ENCODE data around the gene PIP5K1B. TPM values are rescaled to one million over a fixed set of nuclear protein-coding genes. Genes with fewer than 3 reads are reported as not detected.
"Not testable (repeated sequence)": the region's sequence is repeated elsewhere in the genome, so short reads cannot be mapped to it uniquely, and the experiment has no call there.

PIP5K1B gene
- total and polyA plus RNA-seq, 2 experiments from 2014 or later, result 1.3 to 2.8 TPM

DNA sequence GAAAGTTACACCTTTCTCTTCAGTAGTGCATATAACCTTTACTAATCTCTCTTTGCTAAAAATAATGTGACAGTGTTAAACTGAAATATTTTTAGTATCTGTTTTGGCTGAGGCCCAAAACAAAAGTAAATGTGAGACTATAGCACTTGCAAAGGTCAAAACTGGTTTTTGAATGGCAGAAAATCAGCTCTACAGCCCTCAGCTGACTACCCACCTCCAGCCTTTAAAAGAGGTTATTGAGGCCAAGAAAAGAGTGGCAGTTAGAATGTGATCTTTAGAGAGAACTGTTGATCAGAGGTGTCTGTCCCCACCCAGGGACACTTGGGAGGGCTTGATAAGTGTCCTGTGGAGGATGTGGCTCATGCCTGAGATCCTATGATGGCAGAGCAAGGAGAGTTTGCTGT, 278.0 kb downstream of the PIP5K1B start (continued):
- TF ChIP-seq, protein P1, sequence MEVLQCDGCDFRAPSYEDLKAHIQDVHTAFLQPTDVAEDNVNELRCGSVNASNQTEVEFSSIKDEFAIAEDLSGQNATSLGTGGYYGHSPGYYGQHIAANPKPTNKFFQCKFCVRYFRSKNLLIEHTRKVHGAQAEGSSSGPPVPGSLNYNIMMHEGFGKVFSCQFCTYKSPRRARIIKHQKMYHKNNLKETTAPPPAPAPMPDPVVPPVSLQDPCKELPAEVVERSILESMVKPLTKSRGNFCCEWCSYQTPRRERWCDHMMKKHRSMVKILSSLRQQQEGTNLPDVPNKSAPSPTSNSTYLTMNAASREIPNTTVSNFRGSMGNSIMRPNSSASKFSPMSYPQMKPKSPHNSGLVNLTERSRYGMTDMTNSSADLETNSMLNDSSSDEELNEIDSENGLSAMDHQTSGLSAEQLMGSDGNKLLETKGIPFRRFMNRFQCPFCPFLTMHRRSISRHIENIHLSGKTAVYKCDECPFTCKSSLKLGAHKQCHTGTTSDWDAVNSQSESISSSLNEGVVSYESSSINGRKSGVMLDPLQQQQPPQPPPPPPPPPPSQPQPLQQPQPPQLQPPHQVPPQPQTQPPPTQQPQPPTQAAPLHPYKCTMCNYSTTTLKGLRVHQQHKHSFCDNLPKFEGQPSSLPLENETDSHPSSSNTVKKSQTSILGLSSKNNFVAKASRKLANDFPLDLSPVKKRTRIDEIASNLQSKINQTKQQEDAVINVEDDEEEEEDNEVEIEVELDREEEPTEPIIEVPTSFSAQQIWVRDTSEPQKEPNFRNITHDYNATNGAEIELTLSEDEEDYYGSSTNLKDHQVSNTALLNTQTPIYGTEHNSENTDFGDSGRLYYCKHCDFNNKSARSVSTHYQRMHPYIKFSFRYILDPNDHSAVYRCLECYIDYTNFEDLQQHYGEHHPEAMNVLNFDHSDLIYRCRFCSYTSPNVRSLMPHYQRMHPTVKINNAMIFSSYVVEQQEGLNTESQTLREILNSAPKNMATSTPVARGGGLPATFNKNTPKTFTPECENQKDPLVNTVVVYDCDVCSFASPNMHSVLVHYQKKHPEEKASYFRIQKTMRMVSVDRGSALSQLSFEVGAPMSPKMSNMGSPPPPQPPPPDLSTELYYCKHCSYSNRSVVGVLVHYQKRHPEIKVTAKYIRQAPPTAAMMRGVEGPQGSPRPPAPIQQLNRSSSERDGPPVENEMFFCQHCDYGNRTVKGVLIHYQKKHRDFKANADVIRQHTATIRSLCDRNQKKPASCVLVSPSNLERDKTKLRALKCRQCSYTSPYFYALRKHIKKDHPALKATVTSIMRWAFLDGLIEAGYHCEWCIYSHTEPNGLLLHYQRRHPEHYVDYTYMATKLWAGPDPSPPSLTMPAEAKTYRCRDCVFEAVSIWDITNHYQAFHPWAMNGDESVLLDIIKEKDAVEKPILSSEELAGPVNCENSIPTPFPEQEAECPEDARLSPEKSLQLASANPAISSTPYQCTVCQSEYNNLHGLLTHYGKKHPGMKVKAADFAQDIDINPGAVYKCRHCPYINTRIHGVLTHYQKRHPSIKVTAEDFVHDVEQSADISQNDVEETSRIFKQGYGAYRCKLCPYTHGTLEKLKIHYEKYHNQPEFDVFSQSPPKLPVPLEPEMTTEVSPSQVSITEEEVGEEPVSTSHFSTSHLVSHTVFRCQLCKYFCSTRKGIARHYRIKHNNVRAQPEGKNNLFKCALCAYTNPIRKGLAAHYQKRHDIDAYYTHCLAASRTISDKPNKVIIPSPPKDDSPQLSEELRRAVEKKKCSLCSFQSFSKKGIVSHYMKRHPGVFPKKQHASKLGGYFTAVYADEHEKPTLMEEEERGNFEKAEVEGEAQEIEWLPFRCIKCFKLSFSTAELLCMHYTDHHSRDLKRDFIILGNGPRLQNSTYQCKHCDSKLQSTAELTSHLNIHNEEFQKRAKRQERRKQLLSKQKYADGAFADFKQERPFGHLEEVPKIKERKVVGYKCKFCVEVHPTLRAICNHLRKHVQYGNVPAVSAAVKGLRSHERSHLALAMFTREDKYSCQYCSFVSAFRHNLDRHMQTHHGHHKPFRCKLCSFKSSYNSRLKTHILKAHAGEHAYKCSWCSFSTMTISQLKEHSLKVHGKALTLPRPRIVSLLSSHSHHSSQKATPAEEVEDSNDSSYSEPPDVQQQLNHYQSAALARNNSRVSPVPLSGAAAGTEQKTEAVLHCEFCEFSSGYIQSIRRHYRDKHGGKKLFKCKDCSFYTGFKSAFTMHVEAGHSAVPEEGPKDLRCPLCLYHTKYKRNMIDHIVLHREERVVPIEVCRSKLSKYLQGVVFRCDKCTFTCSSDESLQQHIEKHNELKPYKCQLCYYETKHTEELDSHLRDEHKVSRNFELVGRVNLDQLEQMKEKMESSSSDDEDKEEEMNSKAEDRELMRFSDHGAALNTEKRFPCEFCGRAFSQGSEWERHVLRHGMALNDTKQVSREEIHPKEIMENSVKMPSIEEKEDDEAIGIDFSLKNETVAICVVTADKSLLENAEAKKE (CRISPR knock-in tag; IDR thresholded peaks at IDR 0.05), result no peak
- TF ChIP-seq CREB1 (CRISPR knock-in tag; IDR thresholded peaks at IDR 0.05; ENCODE audit: low read depth), result no peak

DNA sequence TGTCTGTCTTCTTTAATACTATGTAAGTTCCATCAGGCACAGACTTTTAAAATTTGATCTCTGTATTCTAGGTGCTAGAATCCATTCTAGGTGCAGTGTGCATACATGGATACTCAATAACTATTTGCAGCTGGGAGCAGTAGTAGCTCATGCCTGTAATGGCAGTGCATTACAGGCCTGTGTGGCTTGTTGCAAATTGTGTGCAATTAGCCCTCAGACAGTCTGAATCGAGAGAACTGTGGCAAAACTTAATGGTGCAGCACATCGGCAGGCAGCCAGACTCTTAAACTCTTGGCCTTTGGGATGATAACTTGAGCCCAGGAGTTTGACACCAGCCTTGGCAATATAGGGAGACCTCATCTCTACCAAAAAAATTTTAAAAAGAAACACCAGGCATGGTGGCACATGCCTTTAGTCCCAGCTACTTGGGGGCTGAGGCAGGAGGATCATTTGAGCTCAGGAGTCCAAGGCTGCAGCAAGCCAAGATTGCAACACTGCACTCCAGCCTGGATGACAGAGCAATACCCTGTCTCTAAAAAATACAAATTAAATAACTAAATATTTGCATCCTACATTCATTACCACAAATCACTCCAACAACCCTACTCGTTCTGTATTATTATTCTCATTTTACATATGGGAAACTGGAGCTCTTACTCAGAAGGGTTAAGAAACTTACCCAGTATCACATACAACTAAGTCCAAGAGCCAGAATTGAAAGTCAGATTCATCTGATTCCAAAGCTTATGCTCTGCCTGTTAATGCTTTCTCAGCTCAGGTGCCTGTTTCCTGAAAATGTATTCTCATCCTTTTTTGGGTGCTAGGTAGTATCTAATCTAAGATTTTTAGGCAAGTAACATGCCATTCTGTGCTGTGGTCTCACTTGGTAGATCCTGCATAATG, 278.7 kb downstream of the PIP5K1B start:
- H3K27ac ChIP-seq (ENCODE audit: low read depth), result no peak overlapping the region
- peaks cover 21% of the 10 kb centered on the region for H3K4me1 ChIP-seq (ENCODE audit: insufficient read depth)
- Mint-ChIP-seq H3K36me3 (ENCODE audit: low read depth) (no peaks in the 10 kb centered on the region), H3K9me3 (no peaks in the 10 kb centered on the region), H3K27me3 (ENCODE audit: insufficient read depth, low read depth, poor library complexity) (peaks cover 2% of the 10 kb centered on the region), H3K27ac (no peak overlapping the region), H3K4me1 (peaks cover 34% of the 10 kb centered on the region), H3K4me3 (no peak overlapping the region)
- H3K36me3 ChIP-seq (ENCODE audit: insufficient read depth), result no peaks in the 10 kb centered on the region
- H4K20me1 ChIP-seq (replicated peaks; ENCODE audit: insufficient read depth), result no peaks in the 10 kb centered on the region
- no peak overlapping the region for H2AFZ ChIP-seq
- H3F3A ChIP-seq (replicated peaks; ENCODE audit: low read depth), result no peaks in the 10 kb centered on the region; the same call in 1 of the 2 replicates
- no peak overlapping the region for H3K4me2 ChIP-seq
- no peaks in the 10 kb centered on the region for H3K79me2 ChIP-seq (replicated peaks; ENCODE audit: insufficient read depth)
- H3K27me3 ChIP-seq (ENCODE audit: insufficient read depth), result no peaks in the 10 kb centered on the region
- DNase-seq (ENCODE audit: low spot score) (no peak), ATAC-seq (no peak)
- no peak overlapping the region for H3K4me3 ChIP-seq
- TF ChIP-seq, protein P2, sequence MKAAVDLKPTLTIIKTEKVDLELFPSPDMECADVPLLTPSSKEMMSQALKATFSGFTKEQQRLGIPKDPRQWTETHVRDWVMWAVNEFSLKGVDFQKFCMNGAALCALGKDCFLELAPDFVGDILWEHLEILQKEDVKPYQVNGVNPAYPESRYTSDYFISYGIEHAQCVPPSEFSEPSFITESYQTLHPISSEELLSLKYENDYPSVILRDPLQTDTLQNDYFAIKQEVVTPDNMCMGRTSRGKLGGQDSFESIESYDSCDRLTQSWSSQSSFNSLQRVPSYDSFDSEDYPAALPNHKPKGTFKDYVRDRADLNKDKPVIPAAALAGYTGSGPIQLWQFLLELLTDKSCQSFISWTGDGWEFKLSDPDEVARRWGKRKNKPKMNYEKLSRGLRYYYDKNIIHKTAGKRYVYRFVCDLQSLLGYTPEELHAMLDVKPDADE (IDR thresholded peaks at IDR 0.05), result no peak
- no peak for TF ChIP-seq EZH2 (IDR thresholded peaks at IDR 0.05; ENCODE audit: low read depth, unreplicated experiment)
- TF ChIP-seq EZH2phosphoT487 (IDR thresholded peaks at IDR 0.05; ENCODE audit: unreplicated experiment), result no peak
- H3K9me2 ChIP-seq (ENCODE audit: insufficient read depth), result no peaks in the 10 kb centered on the region

DNA sequence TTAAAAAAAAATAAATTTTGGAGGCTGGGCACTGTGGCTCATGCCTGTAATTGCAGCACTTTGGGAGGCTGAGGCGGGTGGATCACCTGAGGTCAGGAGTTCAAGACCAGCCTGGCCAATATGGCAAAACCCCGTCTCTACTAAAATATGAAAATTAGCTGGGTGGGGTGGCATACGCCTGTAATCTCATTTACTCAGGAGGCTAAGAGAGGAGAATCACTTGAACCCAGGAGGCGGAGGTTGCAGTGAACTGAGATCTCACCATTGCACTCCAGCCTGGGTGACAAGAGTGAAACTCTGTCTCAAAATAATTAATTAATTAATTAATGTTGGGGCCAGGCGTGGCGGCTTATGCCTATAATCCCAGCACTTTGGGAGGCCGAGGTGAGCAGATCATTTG, 281.9 kb downstream of the PIP5K1B start:
- ATAC-seq; DNase-seq (ENCODE audit: low spot score); H3F3A ChIP-seq (replicated peaks; ENCODE audit: low read depth); H4K20me1 ChIP-seq (replicated peaks; ENCODE audit: insufficient read depth); H3K27me3 Mint-ChIP-seq (ENCODE audit: insufficient read depth, low read depth, poor library complexity); H3K4me3 ChIP-seq; H3K27ac ChIP-seq (ENCODE audit: low read depth); H3K4me2 ChIP-seq; H3K4me1 ChIP-seq (ENCODE audit: insufficient read depth); H3K9me3 Mint-ChIP-seq; H3K79me2 ChIP-seq (replicated peaks; ENCODE audit: insufficient read depth); H3K36me3 ChIP-seq (ENCODE audit: insufficient read depth); H3K4me1 Mint-ChIP-seq; H2AFZ ChIP-seq; H3K9me2 ChIP-seq (ENCODE audit: insufficient read depth); H3K27me3 ChIP-seq (ENCODE audit: insufficient read depth); H3K36me3 Mint-ChIP-seq (ENCODE audit: low read depth); H3K27ac Mint-ChIP-seq; H3K4me3 Mint-ChIP-seq: not testable (repeated sequence)

Measured in GM23338 (cell line).